Esophagus squamous epithelium (tissue), 5 donors: ENCODE measurements around the gene ASPN. TPM values are rescaled to one million over a fixed set of nuclear protein-coding genes. Genes with fewer than 3 reads are reported as not detected.

Source experiments
- DNase-seq: peaks from one replicate; lab custom pipeline; 2025; lab: John Stamatoyannopoulos, UW
- H3K27ac ChIP-seq, 4 donors: fragments of 200-600 bp; sonication (generic); one replicate each; pipeline ENCODE4 v1.5.1; 2016 to 2019; ENCODE audit warnings: mild to moderate bottlenecking in 1 of 4
- H3K27me3 ChIP-seq, 4 donors: fragments of 200-600 bp; sonication (generic); 1 replicate in 3 of 4; 2 replicates in 1 of 4; pipeline versions ENCODE4 v1.5.1 to v1.6.0; 2017 to 2021; ENCODE audit warnings: antibody characterized with exemption in 1 of 4
- H3K36me3 ChIP-seq, 3 donors: fragments of 200-600 bp; sonication (generic); one replicate each; pipeline ENCODE4 v1.5.1; 2016 to 2019
- H3K4me1 ChIP-seq, 3 donors: fragments of 200-600 bp; sonication (generic); one replicate each; pipeline ENCODE4 v1.5.1; 2017 to 2019
- H3K4me3 ChIP-seq, 4 donors: fragments of 200-600 bp; sonication (generic); 1 replicate in 3 of 4; 2 replicates in 1 of 4; pipeline ENCODE4 v1.5.1; 2016 to 2019; ENCODE audit warnings: mild to moderate bottlenecking in 2 of 4, moderate library complexity in 1 of 4
- H3K9me3 ChIP-seq, 3 donors: fragments of 200-600 bp; sonication (generic); one replicate each; pipeline ENCODE4 v1.5.1; 2016 to 2019
- POLR2A ChIP-seq, 4 donors: fragments of 450-650 bp; IDR thresholded peaks; one replicate each; pipeline ENCODE4 v1.6.1; 2017; ENCODE audit warnings: antibody characterized with exemption in 4 of 4, mild to moderate bottlenecking in 4 of 4, moderate library complexity in 3 of 4
- WGBS, 2 donors: methylation state at CpG; one replicate each; pipeline ENCODE4 v1.1.5; 2018; 5-methylcytosine and 5-hydroxymethylcytosine counted together
- intact Hi-C: fragments of 100-400 bp; cut with DNase I; formaldehyde crosslinking; loops from one replicate; pipeline ENCODE4 v1.15.0; 2022
- total RNA-seq, 4 donors: library from RNA; depleted of rRNA; stranded (reverse); fragments of >200 nt; gene quantifications; one replicate each; pipeline ENCODE4 v1.1.0, GENCODE V29; 2016
- TF ChIP-seq, protein P1 (sequence below), 6 experiments: fragments of 450-650 bp in 4 of 6; fragments of 200-600 bp in 2 of 6; sonication (generic) in 2 of 6; IDR thresholded peaks; one replicate each; pipeline ENCODE4 v1.5.1; 2016 to 2019; ENCODE audit warnings: antibody characterized with exemption in 6 of 6, mild to moderate bottlenecking in 4 of 6, moderate library complexity in 4 of 6
- donor health status: DM: yes; HTN: yes; CAD: no.

Gene ASPN
- total RNA-seq, 4 donors from 2014 or later = 0.34 to 7.4 (median 1.8) TPM

DNA sequence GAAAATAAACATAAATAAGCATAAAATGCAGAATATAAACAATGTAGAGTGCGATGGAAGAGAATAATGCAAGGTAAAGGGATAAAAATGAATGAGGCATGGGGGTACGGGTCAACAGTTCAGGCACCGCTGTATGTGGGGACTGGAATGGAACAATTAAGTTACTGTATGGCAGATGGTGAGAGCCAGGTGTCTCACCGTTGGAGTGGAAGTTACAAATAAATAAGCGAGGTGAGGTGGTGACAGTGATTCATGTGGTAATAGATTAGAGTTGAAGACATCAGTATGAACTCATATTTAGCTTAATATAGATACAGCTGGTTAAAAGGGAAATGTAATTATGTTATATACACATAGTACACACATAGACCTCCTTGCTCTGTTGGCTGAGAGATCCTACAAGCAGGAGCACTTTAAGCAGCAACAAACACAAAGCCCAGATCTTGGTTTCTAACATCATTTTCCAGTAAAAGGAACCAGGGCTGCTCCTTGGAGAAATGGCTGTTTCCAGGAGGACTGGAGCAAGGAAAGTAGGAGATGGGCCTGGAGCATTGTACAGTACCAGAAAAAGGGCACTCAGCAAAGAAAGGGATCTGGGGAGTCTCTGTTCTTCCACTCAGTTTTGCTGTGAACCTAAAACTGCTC lies 55.7 kb downstream of the ASPN start:
- TF ChIP-seq, protein P1, sequence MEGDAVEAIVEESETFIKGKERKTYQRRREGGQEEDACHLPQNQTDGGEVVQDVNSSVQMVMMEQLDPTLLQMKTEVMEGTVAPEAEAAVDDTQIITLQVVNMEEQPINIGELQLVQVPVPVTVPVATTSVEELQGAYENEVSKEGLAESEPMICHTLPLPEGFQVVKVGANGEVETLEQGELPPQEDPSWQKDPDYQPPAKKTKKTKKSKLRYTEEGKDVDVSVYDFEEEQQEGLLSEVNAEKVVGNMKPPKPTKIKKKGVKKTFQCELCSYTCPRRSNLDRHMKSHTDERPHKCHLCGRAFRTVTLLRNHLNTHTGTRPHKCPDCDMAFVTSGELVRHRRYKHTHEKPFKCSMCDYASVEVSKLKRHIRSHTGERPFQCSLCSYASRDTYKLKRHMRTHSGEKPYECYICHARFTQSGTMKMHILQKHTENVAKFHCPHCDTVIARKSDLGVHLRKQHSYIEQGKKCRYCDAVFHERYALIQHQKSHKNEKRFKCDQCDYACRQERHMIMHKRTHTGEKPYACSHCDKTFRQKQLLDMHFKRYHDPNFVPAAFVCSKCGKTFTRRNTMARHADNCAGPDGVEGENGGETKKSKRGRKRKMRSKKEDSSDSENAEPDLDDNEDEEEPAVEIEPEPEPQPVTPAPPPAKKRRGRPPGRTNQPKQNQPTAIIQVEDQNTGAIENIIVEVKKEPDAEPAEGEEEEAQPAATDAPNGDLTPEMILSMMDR (IDR thresholded peaks at IDR 0.05) = no peak
- no peak for TF ChIP-seq POLR2A (IDR thresholded peaks at IDR 0.05)
- H3K27ac ChIP-seq = peak overlapping the region in 1 of 4 donors; percentile 43
- H3K36me3 ChIP-seq = no peaks in the 10 kb centered on the region
- no peak overlapping the region for H3K4me3 ChIP-seq
- WGBS, 2 donors = 74 to 81% methylated on average over 5 of the region's 5 CpGs
- H3K9me3 ChIP-seq = no peaks in the 10 kb centered on the region
- intact Hi-C loops = no loop called here
- no peak for DNase-seq
- H3K4me1 ChIP-seq = peaks cover 0 to 15% (median 0%) of the 10 kb centered on the region in 3 donors
- no peaks in the 10 kb centered on the region for H3K27me3 ChIP-seq

DNA sequence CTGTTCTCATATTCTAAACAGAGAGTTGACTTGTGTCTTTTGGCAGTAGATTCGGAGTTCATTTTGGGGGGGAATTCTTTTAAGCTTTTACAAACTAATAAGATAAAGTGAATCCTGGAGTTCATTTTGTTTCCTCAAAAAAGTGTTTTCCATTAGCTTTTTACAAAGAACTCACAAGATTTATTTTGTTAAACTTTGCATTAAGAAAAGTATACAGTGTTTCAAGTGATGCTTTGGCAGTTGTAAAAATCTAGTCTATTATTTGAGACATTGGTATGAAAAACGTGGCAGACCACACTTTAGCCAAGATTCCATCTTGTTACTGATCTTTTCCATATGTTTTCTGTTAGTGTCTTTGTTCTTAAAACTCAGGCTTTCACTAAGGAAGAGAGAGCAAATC lies 56.8 kb downstream of the ASPN start:
- TF ChIP-seq, protein P1 (IDR thresholded peaks at IDR 0.05) = no peak
- TF ChIP-seq POLR2A (IDR thresholded peaks at IDR 0.05) = no peak
- Histone ChIP-seq H3K27ac (peak overlapping the region in 3 of 4 donors; percentile 43 to 49 (median 48)), H3K36me3 (no peaks in the 10 kb centered on the region), H3K4me1 (peaks cover 0 to 17% (median 0%) of the 10 kb centered on the region in 3 donors), H3K9me3 (no peaks in the 10 kb centered on the region), H3K27me3 (no peaks in the 10 kb centered on the region), H3K4me3 (no peak overlapping the region)
- no peak for DNase-seq
- intact Hi-C loops = no loop called here
- 51 to 70% methylated on average over 2 of the region's 2 CpGs for WGBS, 2 donors

DNA sequence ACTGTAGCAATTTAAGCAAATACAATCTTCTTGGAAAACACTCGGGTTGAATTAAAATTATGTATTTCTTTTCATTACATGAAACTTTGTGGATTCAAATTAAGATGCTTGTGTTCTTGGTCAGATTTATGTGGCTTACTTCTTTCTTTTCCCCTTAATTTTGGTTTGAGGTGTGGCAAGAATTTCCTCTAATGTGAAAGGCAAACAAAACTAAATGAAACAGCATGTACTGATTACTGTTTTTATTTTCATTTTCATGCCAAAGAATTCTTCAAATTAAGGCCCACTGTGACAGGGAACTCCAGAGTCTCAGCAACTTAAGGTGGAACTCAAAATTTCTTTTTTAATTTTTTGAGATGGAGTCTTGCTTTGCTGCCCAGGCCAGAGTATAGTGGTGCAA lies 58.0 kb downstream of the ASPN start, which contains the start of gene OMD:
Gene OMD (minus strand): TSS at position 132 of the 400 bp plus-strand sequence. CDS start 6,913 bp downstream, outside the sequence.
- intact Hi-C loops = no loop called here
- TF ChIP-seq, protein P1 (IDR thresholded peaks at IDR 0.05) = no peak
- no peak for TF ChIP-seq POLR2A (IDR thresholded peaks at IDR 0.05)
- WGBS, 2 donors = 50 to 56% methylated on average over 1 of the region's 1 CpG
- no peaks in the 10 kb centered on the region for H3K27me3 ChIP-seq
- DNase-seq = no peak
- peak within 1 kb of the TSS in 3 of 4 donors; percentile 17 to 47 (median 29) for H3K4me3 ChIP-seq
- peaks cover 0 to 17% (median 0%) of the 10 kb centered on the region in 3 donors for H3K4me1 ChIP-seq
- no peaks in the 10 kb centered on the region for H3K36me3 ChIP-seq
- no peaks in the 10 kb centered on the region for H3K9me3 ChIP-seq
- H3K27ac ChIP-seq = peak within 1 kb of the TSS in 3 of 4 donors; percentile 43 to 49 (median 48)

DNA sequence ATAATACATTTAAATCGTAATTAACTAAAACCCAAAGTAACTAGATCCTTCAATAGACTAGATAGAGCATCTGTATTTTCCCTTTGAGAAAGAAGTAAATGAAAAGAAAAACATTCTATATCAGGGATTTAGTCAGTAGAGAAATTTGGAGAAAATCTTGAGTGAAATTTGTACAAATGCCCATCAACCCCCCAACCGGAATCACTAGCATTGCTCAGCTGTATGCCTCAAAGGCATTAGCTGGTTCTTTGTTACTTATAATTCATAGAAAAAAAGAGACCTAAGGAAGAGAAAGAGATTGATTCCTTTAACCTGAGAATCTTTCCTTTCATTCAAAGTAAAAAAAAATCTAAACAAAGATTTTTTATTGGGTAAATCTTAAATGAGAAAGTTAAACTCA lies 58.7 kb downstream of the ASPN start:
- DNase-seq = no peak
- Histone ChIP-seq H3K4me1 (peaks cover 0 to 17% (median 0%) of the 10 kb centered on the region in 3 donors), H3K9me3 (no peaks in the 10 kb centered on the region), H3K27ac (peak overlapping the region in 1 of 4 donors; percentile 43), H3K36me3 (no peaks in the 10 kb centered on the region), H3K27me3 (no peaks in the 10 kb centered on the region), H3K4me3 (peak overlapping the region in 3 of 4 donors; percentile 17 to 47 (median 29))
- intact Hi-C loops = no loop called here
- TF ChIP-seq, protein P1 (IDR thresholded peaks at IDR 0.05) = no peak
- TF ChIP-seq POLR2A (IDR thresholded peaks at IDR 0.05) = no peak
- 63 to 87% methylated on average over 2 of the region's 2 CpGs for WGBS, 2 donors

DNA sequence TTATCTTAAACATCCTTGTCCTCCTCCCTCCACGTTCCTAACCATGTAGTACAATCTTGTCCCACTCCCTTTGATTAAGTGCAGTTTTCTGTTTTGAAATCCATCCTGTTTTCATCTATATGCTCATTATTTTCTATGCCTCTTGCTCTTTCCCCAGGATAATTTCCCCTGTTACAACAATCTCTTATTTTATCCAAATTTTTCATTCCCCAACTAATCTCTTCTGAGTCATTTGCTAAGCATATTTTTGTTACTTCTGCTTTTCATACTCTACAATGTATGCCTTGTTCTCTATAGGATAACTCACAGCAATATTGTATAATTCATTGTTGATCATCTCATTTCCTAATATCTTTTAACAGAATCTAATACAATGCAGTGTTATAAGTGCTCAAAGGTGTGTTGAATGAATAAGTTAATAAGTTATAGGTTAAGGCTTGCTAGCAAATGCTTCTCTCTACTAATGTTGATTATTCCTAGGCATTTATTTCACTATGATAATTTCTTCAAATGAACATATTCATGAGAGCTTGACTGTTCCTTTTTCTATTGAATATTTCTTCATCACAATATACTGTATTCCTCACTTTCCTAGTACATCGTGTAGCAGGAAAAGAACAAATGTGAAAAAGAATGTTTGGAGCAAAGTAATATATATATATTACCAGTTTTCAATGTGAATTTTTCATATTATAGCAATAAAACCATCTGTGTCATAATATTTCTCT lies 59.5 kb downstream of the ASPN start:
- DNase-seq = no peak
- no peaks in the 10 kb centered on the region for H3K9me3 ChIP-seq
- H3K27me3 ChIP-seq = no peaks in the 10 kb centered on the region
- WGBS, 2 donors = 84 to 91% methylated on average over 2 of the region's 2 CpGs
- no peak overlapping the region for H3K27ac ChIP-seq
- peak overlapping the region in 3 of 4 donors; percentile 17 to 47 (median 29) for H3K4me3 ChIP-seq
- no peak for TF ChIP-seq POLR2A (IDR thresholded peaks at IDR 0.05)
- TF ChIP-seq, protein P1 (IDR thresholded peaks at IDR 0.05) = no peak
- H3K4me1 ChIP-seq = peaks cover 0 to 17% (median 0%) of the 10 kb centered on the region in 3 donors
- no peaks in the 10 kb centered on the region for H3K36me3 ChIP-seq
- intact Hi-C loops = no loop called here
